Measurements from ENCODE around the gene BCAS4.

BCAS4 gene

DNA sequence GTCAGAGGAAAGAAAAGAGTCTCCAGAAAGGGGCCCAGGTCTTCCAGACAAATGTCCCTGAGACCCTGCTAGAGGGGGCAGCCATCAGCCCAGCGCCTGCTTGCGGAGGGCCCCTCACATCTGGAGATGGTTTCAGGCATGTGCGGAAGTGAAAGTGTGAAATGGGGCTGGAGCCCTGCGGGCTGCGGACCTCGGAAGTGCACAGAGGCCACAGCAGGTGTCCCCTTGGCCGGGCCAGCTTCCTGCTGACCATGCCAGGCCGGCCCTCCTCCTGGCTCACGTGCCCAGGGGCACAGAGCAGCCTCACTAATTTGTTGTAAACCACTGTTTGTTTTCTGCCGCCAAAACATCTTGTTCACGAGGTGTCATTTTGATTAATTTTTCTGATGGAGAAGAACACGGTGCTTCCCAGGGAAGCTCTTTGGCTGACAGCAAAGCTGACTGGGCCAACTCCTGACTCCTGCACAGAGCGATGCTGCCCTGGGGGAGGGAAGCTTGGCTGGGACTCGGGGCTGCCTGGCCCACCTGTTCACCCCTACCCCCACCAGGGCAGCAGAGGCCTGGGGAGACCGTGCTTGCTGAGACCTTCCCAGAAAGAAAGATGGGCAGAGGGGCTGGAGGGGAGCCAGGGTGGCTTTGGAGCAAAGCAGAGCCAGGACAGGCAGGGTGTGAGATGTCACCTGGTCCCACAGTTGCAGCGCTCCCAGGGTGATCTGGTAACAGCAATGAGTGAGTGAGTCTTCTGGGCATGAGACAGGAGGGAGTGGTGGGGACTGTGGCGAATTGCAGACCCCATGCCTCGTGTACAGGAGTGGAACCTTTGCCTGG is 54.2 kb downstream of the BCAS4 start:
- TF ChIP-seq ZFX (IDR thresholded peaks at IDR 0.05), result no peak
- TF ChIP-seq, protein P1, sequence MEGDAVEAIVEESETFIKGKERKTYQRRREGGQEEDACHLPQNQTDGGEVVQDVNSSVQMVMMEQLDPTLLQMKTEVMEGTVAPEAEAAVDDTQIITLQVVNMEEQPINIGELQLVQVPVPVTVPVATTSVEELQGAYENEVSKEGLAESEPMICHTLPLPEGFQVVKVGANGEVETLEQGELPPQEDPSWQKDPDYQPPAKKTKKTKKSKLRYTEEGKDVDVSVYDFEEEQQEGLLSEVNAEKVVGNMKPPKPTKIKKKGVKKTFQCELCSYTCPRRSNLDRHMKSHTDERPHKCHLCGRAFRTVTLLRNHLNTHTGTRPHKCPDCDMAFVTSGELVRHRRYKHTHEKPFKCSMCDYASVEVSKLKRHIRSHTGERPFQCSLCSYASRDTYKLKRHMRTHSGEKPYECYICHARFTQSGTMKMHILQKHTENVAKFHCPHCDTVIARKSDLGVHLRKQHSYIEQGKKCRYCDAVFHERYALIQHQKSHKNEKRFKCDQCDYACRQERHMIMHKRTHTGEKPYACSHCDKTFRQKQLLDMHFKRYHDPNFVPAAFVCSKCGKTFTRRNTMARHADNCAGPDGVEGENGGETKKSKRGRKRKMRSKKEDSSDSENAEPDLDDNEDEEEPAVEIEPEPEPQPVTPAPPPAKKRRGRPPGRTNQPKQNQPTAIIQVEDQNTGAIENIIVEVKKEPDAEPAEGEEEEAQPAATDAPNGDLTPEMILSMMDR (conservative IDR thresholded peaks at IDR 0.05), result no peak
- peak overlapping the region; percentile 6; the same call in 1 of the 2 replicates for H3K27ac ChIP-seq

DNA sequence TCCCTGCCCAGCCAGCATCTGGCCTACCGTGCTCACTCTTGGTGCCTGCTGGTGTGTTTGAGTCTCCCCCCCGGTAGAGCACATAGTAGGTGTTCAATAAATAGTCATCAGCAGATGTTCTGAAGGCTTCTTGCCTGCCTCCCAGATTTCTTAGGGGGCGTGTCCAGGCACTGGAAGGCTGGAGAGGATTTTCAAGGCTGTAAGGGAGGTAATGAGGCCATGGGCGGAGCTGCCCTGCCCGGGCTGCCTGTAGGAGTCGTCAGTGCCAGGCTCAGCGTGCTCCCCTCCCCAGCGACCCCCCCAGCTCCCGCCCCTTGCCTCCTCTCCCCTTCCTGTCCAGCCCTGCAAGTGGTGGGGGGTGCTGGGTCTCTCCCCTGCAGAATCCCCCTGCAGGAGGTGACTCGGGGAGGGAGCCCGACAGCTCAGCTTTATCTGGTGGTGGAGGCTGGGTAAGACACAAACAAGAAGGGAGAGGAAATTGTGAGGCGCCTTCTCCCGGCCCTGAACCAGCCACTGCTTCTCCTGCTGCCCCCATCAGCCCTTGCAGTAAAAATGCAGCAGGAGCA is 55.9 kb downstream of the BCAS4 start:
- H3K27ac ChIP-seq, result no peak overlapping the region
- TF ChIP-seq, protein P1 (conservative IDR thresholded peaks at IDR 0.05), result no peak
- TF ChIP-seq ZFX (IDR thresholded peaks at IDR 0.05), result no peak

DNA sequence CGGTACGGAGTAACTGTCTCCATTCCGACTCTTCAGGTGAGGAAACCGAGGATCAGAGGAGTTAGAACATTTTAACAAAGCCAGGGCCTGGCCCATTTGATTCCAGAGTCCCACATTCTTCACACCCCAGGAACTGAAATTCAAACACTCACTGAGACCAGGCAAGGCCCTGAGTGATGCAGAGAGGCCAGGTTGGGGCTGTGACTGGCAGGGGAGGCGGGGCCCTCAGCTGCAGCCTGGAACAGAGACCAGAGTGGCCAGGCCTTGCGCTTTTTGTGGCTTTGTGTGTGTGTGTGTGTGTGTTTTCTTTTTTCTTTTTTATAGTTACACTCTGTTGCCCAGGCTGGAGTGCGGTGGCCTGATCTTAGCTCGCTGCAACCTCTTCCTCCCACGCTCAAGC is 57.2 kb downstream of the BCAS4 start:
- H3K27ac ChIP-seq, result no peak overlapping the region
- TF ChIP-seq, protein P1 (conservative IDR thresholded peaks at IDR 0.05), result no peak
- TF ChIP-seq ZFX (IDR thresholded peaks at IDR 0.05), result no peak

DNA sequence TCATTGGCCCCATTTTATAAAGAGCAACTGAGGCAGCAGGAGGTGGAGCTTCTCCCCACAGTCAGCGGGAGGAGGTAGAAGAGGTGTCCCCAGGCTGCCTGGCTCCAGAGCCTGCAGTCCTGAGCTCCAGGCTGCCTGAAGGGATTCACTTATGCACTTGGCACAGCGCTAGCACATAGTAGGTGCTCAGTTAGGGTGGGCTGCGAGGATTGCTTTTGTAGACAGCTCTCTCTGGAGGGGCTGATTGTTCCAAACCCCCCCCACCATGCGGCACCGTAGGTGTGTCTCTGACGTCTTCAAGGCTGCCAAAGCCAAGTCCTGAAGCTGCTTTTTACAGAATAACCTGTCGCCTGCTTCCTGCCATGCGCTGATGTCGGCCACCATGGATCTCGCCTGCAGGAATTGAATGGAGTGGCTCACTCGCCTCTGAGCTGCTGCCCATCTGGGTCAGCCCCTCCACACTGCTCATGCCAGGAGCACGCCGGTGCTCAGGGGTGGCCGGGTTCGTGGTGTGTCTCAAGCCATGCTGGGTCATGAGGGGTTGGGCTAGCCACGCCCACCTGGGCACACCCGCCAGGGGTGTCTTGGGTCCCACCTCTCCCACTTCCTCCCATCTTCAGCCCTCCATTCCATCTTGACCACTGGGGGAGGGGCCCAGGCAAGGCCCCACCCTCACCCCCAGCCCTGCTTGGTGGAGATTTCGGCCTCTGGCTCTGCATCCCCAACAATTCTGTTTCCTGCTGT is 59.8 kb downstream of the BCAS4 start:
- TF ChIP-seq, protein P1 (conservative IDR thresholded peaks at IDR 0.05), result no peak
- no peak for TF ChIP-seq ZFX (IDR thresholded peaks at IDR 0.05)
- H3K27ac ChIP-seq, result no peak overlapping the region

DNA sequence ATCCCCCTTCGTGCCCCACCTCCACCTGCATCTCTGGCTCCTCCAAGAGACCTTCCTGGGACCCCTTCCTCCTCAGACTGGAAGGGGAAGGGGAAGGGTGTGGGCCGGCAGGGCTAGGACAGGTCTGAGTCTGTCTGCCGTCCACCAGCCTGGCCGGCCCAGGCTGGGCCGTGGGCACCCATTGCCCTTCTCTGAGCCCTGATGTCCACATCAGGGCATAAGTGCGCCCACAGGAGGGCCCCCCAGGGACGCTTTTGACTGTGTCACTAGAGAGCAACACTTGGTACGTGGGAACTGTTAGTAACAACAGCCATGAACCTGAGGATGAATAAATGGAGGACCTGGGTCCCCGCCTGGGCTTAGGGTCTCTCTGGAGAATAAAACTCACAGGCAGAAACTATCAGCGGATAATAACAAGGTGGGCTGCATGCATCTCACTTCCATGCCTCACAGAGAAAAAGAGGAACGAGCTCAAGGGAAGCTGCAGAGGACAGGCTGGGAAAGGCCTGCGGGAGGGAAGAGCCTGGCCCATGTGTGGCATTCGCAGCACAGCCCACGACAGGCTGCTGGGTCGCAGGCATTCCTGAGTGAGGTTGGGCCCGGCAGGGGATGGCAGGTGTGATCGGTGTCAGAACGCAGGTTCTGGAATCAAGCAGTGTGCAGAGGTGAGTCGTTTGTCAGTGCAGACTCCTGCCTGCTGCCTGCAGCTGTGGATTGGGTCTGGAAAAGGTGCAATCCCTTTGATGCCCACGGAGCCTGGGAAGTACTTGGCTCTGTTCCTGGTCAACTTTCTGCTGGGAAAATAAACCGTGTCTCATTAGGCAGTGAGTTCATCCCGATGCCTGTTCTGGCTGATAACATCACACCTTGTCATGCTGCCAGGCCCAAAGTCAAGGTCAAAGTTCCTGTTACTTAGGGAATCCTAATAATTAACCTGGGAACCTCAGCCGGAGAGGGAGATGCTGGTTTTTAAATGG is 60.9 kb downstream of the BCAS4 start:
- H3K27ac ChIP-seq, result no peak overlapping the region
- TF ChIP-seq ZFX (IDR thresholded peaks at IDR 0.05), result no peak
- TF ChIP-seq, protein P1 (conservative IDR thresholded peaks at IDR 0.05), result no peak

DNA sequence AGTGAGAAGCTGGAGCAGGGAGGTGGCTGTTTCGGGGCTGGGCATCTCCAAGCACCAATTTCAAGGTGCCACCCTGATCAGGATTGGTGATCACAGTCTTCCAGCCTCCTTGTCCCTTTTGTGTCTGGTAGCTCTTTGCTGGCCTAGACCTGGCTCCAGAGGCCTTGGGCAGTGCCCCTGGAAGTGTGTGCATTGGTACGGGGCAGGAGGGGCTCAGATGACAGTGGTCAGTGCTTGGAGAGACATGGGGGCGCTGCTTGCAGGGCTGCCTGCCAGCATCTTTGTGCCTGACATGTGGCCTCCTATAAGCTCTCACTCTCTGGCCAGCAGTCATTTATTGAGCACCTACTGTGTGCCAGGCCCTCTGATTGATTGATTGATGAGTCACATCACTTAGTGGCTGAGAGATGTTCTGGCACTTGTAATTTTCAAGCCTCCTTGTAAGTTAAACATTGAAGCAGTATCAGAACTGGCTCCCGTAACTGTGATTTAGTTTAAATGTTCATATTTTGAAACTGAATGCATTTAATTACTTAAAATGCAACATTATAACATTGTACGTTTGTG is 61.7 kb downstream of the BCAS4 start:
- no peak overlapping the region for H3K27ac ChIP-seq
- TF ChIP-seq, protein P1 (conservative IDR thresholded peaks at IDR 0.05), result no peak
- TF ChIP-seq ZFX (IDR thresholded peaks at IDR 0.05), result no peak
